NCI-H2081 treated with DMSO at 0.1 percent for 48 hours (cell line): ENCODE measurements around the gene KIRREL3.

ENCODE experiments used
- DNase-seq: peaks from one replicate; lab custom pipeline; 2025; lab: John Stamatoyannopoulos, UW

KIRREL3 gene

GRCh38 chr11:126440276-126440675 is 560.3 kb downstream of the KIRREL3 start:
- DNase-seq, result no peak

- DNase-seq, result no peak
These were observed 561.9 kb downstream of the KIRREL3 start for GRCh38 chr11:126438691-126439090.

GRCh38 chr11:126438272-126438671 is 562.3 kb downstream of the KIRREL3 start:
- no peak for DNase-seq

GRCh38 chr11:126437731-126438130 is 562.8 kb downstream of the KIRREL3 start:
- no peak for DNase-seq

GRCh38 chr11:126436209-126436755 is 564.3 kb downstream of the KIRREL3 start:
- no peak for DNase-seq

GRCh38 chr11:126434950-126435335 is 565.6 kb downstream of the KIRREL3 start:
- no peak for DNase-seq

GRCh38 chr11:126433989-126434949 is 566.3 kb downstream of the KIRREL3 start:
- no peak for DNase-seq

- no peak for DNase-seq
These were observed 567.2 kb downstream of the KIRREL3 start for GRCh38 chr11:126433244-126433846.

GRCh38 chr11:126432525-126432924 is 568.0 kb downstream of the KIRREL3 start:
- DNase-seq, result no peak

- no peak for DNase-seq
These were observed 568.5 kb downstream of the KIRREL3 start for GRCh38 chr11:126432065-126432461.

GRCh38 chr11:126431401-126432064 is 569.0 kb downstream of the KIRREL3 start:
- DNase-seq, result no peak

- DNase-seq, result no peak
These were observed 569.8 kb downstream of the KIRREL3 start for GRCh38 chr11:126430581-126431335.

- DNase-seq, result no peak
These were observed 573.5 kb downstream of the KIRREL3 start for GRCh38 chr11:126426820-126427749.

GRCh38 chr11:126426106-126426505 is 574.5 kb downstream of the KIRREL3 start:
- DNase-seq, result no peak

GRCh38 chr11:126424471-126425039 is 576.0 kb downstream of the KIRREL3 start:
- no peak for DNase-seq

- no peak for DNase-seq
These were observed 576.8 kb downstream of the KIRREL3 start for GRCh38 chr11:126423743-126424142.

- no peak for DNase-seq
These were observed 577.4 kb downstream of the KIRREL3 start for GRCh38 chr11:126423154-126423553.

GRCh38 chr11:126422446-126422845 is 578.1 kb downstream of the KIRREL3 start:
- DNase-seq, result no peak

GRCh38 chr11:126421271-126421671 is 579.3 kb downstream of the KIRREL3 start:
- DNase-seq, result no peak

GRCh38 chr11:126420698-126421256 is 579.8 kb downstream of the KIRREL3 start:
- no peak for DNase-seq
